ENCODE measurements around the gene PDE8A.
A peak's percentile ranks its signal among the peaks of the same experiment; 100 is the strongest.

The PDE8A gene

GRCh38 chr15:85064710-85065109, 83.1 kb downstream of the PDE8A start:
- DNase-seq (no peak), ATAC-seq (no peak)
- H3K36me3 Mint-ChIP-seq (ENCODE audit: low read depth): peaks cover 22% of the 10 kb centered on the region
- no peaks in the 10 kb centered on the region for H3K27me3 Mint-ChIP-seq
- peaks cover 16% of the 10 kb centered on the region for H3K9me3 Mint-ChIP-seq
- peaks cover 6% of the 10 kb centered on the region for H3K4me1 Mint-ChIP-seq
- no peak overlapping the region for H3K4me3 Mint-ChIP-seq
- H3K27ac Mint-ChIP-seq: no peak overlapping the region

- Mint-ChIP-seq H3K4me1 (peaks cover 17% of the 10 kb centered on the region), H3K9me3 (no peaks in the 10 kb centered on the region), H3K4me3 (no peak overlapping the region), H3K27me3 (no peaks in the 10 kb centered on the region), H3K36me3 (ENCODE audit: low read depth) (peaks cover 33% of the 10 kb centered on the region), H3K27ac (no peak overlapping the region)
- ATAC-seq: no peak
- DNase-seq: no peak
Observed at GRCh38 chr15:85071061-85071460, 89.4 kb downstream of the PDE8A start.

- Mint-ChIP-seq H3K4me3 (no peak overlapping the region), H3K4me1 (peaks cover 17% of the 10 kb centered on the region), H3K9me3 (no peaks in the 10 kb centered on the region), H3K27ac (no peak overlapping the region), H3K27me3 (no peaks in the 10 kb centered on the region), H3K36me3 (ENCODE audit: low read depth) (peaks cover 34% of the 10 kb centered on the region)
- DNase-seq (no peak), ATAC-seq (no peak)
Observed at GRCh38 chr15:85071504-85071903, 89.8 kb downstream of the PDE8A start.

GRCh38 chr15:85072917-85073316, 91.3 kb downstream of the PDE8A start:
- H3K9me3 Mint-ChIP-seq: no peaks in the 10 kb centered on the region
- peak overlapping the region; percentile 61 for H3K27ac Mint-ChIP-seq
- ATAC-seq: no peak
- peaks cover 31% of the 10 kb centered on the region for H3K36me3 Mint-ChIP-seq (ENCODE audit: low read depth)
- no peak for DNase-seq
- peaks cover 17% of the 10 kb centered on the region for H3K4me1 Mint-ChIP-seq
- no peaks in the 10 kb centered on the region for H3K27me3 Mint-ChIP-seq
- peak overlapping the region; percentile 7 for H3K4me3 Mint-ChIP-seq

GRCh38 chr15:85073556-85074194, 92.0 kb downstream of the PDE8A start:
- DNase-seq (peak; percentile 7), ATAC-seq (peak; percentile 100)
- Mint-ChIP-seq H3K36me3 (ENCODE audit: low read depth) (peaks cover 31% of the 10 kb centered on the region), H3K4me3 (peak overlapping the region; percentile 7), H3K27me3 (no peaks in the 10 kb centered on the region), H3K27ac (peak overlapping the region; percentile 61), H3K4me1 (peaks cover 17% of the 10 kb centered on the region), H3K9me3 (no peaks in the 10 kb centered on the region)

- Mint-ChIP-seq H3K4me3 (no peak overlapping the region), H3K9me3 (no peaks in the 10 kb centered on the region), H3K27me3 (no peaks in the 10 kb centered on the region), H3K36me3 (ENCODE audit: low read depth) (peaks cover 35% of the 10 kb centered on the region), H3K27ac (no peak overlapping the region), H3K4me1 (no peaks in the 10 kb centered on the region)
- no peak for DNase-seq
- no peak for ATAC-seq
Observed at GRCh38 chr15:85086855-85087254, 105.2 kb downstream of the PDE8A start.

- peaks cover 43% of the 10 kb centered on the region for H3K36me3 Mint-ChIP-seq (ENCODE audit: low read depth)
- H3K4me3 Mint-ChIP-seq: no peak overlapping the region
- ATAC-seq (no peak), DNase-seq (no peak)
- H3K4me1 Mint-ChIP-seq: no peaks in the 10 kb centered on the region
- no peaks in the 10 kb centered on the region for H3K9me3 Mint-ChIP-seq
- no peak overlapping the region for H3K27ac Mint-ChIP-seq
- H3K27me3 Mint-ChIP-seq: no peaks in the 10 kb centered on the region
Observed at GRCh38 chr15:85088300-85088699, 106.6 kb downstream of the PDE8A start.

GRCh38 chr15:85089929-85090597, 108.4 kb downstream of the PDE8A start:
- ATAC-seq (no peak), DNase-seq (no peak)
- Mint-ChIP-seq H3K4me1 (no peaks in the 10 kb centered on the region), H3K36me3 (ENCODE audit: low read depth) (peaks cover 41% of the 10 kb centered on the region), H3K27me3 (no peaks in the 10 kb centered on the region), H3K9me3 (no peaks in the 10 kb centered on the region), H3K4me3 (no peak overlapping the region), H3K27ac (no peak overlapping the region)

GRCh38 chr15:85091990-85092389, 110.3 kb downstream of the PDE8A start:
- Mint-ChIP-seq H3K27ac (no peak overlapping the region), H3K4me1 (no peaks in the 10 kb centered on the region), H3K4me3 (no peak overlapping the region), H3K36me3 (ENCODE audit: low read depth) (peaks cover 41% of the 10 kb centered on the region), H3K9me3 (no peaks in the 10 kb centered on the region), H3K27me3 (no peaks in the 10 kb centered on the region)
- ATAC-seq: no peak
- DNase-seq: no peak

GRCh38 chr15:85094685-85095084, 113.0 kb downstream of the PDE8A start:
- no peaks in the 10 kb centered on the region for H3K4me1 Mint-ChIP-seq
- no peaks in the 10 kb centered on the region for H3K9me3 Mint-ChIP-seq
- H3K27ac Mint-ChIP-seq: peak overlapping the region; percentile 6
- peaks cover 42% of the 10 kb centered on the region for H3K36me3 Mint-ChIP-seq (ENCODE audit: low read depth)
- no peak overlapping the region for H3K4me3 Mint-ChIP-seq
- DNase-seq (no peak), ATAC-seq (no peak)
- H3K27me3 Mint-ChIP-seq: no peaks in the 10 kb centered on the region

GRCh38 chr15:85095566-85095965, 113.9 kb downstream of the PDE8A start:
- Mint-ChIP-seq H3K27me3 (no peaks in the 10 kb centered on the region), H3K36me3 (ENCODE audit: low read depth) (peaks cover 40% of the 10 kb centered on the region), H3K4me3 (no peak overlapping the region), H3K27ac (no peak overlapping the region), H3K9me3 (no peaks in the 10 kb centered on the region), H3K4me1 (no peaks in the 10 kb centered on the region)
- DNase-seq: no peak
- ATAC-seq: no peak

- H3K4me1 Mint-ChIP-seq: no peaks in the 10 kb centered on the region
- no peak overlapping the region for H3K4me3 Mint-ChIP-seq
- H3K36me3 Mint-ChIP-seq (ENCODE audit: low read depth): peaks cover 27% of the 10 kb centered on the region
- no peaks in the 10 kb centered on the region for H3K27me3 Mint-ChIP-seq
- DNase-seq (no peak), ATAC-seq (no peak)
- H3K9me3 Mint-ChIP-seq: no peaks in the 10 kb centered on the region
- no peak overlapping the region for H3K27ac Mint-ChIP-seq
Observed at GRCh38 chr15:85097250-85097649, 115.6 kb downstream of the PDE8A start.

- H3K9me3 Mint-ChIP-seq: no peaks in the 10 kb centered on the region
- DNase-seq: no peak
- H3K27me3 Mint-ChIP-seq: no peaks in the 10 kb centered on the region
- H3K4me3 Mint-ChIP-seq: no peak overlapping the region
- no peak overlapping the region for H3K27ac Mint-ChIP-seq
- no peak for ATAC-seq
- no peaks in the 10 kb centered on the region for H3K4me1 Mint-ChIP-seq
- peaks cover 27% of the 10 kb centered on the region for H3K36me3 Mint-ChIP-seq (ENCODE audit: low read depth)
Observed at GRCh38 chr15:85097725-85098124, 116.1 kb downstream of the PDE8A start.

- DNase-seq: no peak
- Mint-ChIP-seq H3K27me3 (no peaks in the 10 kb centered on the region), H3K4me3 (no peak overlapping the region), H3K27ac (no peak overlapping the region), H3K4me1 (no peaks in the 10 kb centered on the region), H3K9me3 (no peaks in the 10 kb centered on the region), H3K36me3 (ENCODE audit: low read depth) (peaks cover 18% of the 10 kb centered on the region)
- no peak for ATAC-seq
Observed at GRCh38 chr15:85099195-85099803, 117.6 kb downstream of the PDE8A start.

GRCh38 chr15:85100186-85100937, 118.7 kb downstream of the PDE8A start:
- ATAC-seq (peak; percentile 24), DNase-seq (no peak)
- Mint-ChIP-seq H3K27ac (no peak overlapping the region), H3K4me1 (no peaks in the 10 kb centered on the region), H3K36me3 (ENCODE audit: low read depth) (peaks cover 20% of the 10 kb centered on the region), H3K27me3 (no peaks in the 10 kb centered on the region), H3K4me3 (no peak overlapping the region), H3K9me3 (no peaks in the 10 kb centered on the region)

All from activated naive CD8-positive, alpha-beta T cell treated with anti-CD3 and anti-CD28 coated beads, Interleukin-2, amount 50 U/mL, for 24 hours (primary cell).